ENCODE results near the gene NPIPB8. TPM values are rescaled to one million over a fixed set of nuclear protein-coding genes. Genes with fewer than 3 reads are reported as not detected.

Gene NPIPB8
- total and polyA plus RNA-seq, 2 of the 13 experiments (the other 11 are each of a cell fraction or from before 2014, with no cell fraction given) = 0.49 to 2.3 TPM

DNA sequence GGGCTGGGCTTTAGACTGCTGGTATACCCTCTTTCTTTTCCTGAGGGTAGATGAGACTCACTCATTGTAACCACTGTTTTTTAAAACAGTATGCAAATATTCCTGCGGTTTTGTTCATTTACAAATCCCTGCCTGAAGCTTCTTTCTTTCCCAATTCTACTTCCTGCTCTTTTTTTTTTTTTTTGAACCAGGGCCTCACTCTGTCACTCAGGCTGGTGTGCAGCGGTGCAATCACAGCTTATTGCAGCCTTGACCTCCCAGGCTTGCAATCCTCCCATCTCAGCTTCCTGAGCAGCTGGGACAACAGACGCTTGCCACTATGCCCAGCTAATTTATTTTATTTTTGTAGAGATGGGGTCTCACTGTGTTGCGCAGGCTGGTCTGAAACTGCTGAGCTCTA lies 20.0 kb upstream of the NPIPB8 start (continued):
- TF ChIP-seq, protein P1, sequence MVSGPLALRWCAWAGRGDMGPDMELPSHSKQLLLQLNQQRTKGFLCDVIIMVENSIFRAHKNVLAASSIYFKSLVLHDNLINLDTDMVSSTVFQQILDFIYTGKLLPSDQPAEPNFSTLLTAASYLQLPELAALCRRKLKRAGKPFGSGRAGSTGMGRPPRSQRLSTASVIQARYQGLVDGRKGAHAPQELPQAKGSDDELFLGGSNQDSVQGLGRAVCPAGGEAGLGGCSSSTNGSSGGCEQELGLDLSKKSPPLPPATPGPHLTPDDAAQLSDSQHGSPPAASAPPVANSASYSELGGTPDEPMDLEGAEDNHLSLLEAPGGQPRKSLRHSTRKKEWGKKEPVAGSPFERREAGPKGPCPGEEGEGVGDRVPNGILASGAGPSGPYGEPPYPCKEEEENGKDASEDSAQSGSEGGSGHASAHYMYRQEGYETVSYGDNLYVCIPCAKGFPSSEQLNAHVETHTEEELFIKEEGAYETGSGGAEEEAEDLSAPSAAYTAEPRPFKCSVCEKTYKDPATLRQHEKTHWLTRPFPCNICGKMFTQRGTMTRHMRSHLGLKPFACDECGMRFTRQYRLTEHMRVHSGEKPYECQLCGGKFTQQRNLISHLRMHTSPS (CRISPR knock-in tag; IDR thresholded peaks at IDR 0.05; ENCODE audit: low read depth) = no peak
- TF ChIP-seq, protein P2, sequence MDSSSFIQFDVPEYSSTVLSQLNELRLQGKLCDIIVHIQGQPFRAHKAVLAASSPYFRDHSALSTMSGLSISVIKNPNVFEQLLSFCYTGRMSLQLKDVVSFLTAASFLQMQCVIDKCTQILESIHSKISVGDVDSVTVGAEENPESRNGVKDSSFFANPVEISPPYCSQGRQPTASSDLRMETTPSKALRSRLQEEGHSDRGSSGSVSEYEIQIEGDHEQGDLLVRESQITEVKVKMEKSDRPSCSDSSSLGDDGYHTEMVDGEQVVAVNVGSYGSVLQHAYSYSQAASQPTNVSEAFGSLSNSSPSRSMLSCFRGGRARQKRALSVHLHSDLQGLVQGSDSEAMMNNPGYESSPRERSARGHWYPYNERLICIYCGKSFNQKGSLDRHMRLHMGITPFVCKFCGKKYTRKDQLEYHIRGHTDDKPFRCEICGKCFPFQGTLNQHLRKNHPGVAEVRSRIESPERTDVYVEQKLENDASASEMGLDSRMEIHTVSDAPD (CRISPR knock-in tag; IDR thresholded peaks at IDR 0.05) = no peak
- TF ChIP-seq ZNF556 (CRISPR knock-in tag; IDR thresholded peaks at IDR 0.05; ENCODE audit: borderline replicate concordance) (no peak), RFX5 (IDR thresholded peaks at IDR 0.05; ENCODE audit: low read depth, low read length) (no peak), PRMT3 (CRISPR knock-in tag; IDR thresholded peaks at IDR 0.05; ENCODE audit: borderline replicate concordance, low read depth) (no peak), JARID2 (CRISPR knock-in tag; IDR thresholded peaks at IDR 0.05; ENCODE audit: insufficient replicate concordance) (no peak), DPF2 (CRISPR knock-in tag; IDR thresholded peaks at IDR 0.05; ENCODE audit: borderline replicate concordance, low read depth) (no peak), HNRNPH1 (optimal IDR thresholded peaks at IDR 0.05; ENCODE audit: low read depth, low read length) (no peak), ZNF329 (CRISPR knock-in tag; IDR thresholded peaks at IDR 0.05; ENCODE audit: low read depth) (no peak), ZNF780A (CRISPR knock-in tag; IDR thresholded peaks at IDR 0.05) (no peak), ZNF224 (CRISPR knock-in tag; IDR thresholded peaks at IDR 0.05) (no peak), HNF4A (CRISPR knock-in tag; IDR thresholded peaks at IDR 0.05) (peak; percentile 6; the same call in 1 of the 2 replicates), TCF7 (IDR thresholded peaks at IDR 0.05; ENCODE audit: low read depth) (peak; percentile 58; the same call in 1 of the 2 replicates), SOX6 (IDR thresholded peaks at IDR 0.05) (no peak), SOX6 (CRISPR knock-in tag; IDR thresholded peaks at IDR 0.05) (peak; percentile 40; the same call in 1 of the 2 replicates)
- TF ChIP-seq, protein P3, sequence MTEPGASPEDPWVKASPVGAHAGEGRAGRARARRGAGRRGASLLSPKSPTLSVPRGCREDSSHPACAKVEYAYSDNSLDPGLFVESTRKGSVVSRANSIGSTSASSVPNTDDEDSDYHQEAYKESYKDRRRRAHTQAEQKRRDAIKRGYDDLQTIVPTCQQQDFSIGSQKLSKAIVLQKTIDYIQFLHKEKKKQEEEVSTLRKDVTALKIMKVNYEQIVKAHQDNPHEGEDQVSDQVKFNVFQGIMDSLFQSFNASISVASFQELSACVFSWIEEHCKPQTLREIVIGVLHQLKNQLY (CRISPR knock-in tag; IDR thresholded peaks at IDR 0.05) = no peak
- TF ChIP-seq, protein P4, sequence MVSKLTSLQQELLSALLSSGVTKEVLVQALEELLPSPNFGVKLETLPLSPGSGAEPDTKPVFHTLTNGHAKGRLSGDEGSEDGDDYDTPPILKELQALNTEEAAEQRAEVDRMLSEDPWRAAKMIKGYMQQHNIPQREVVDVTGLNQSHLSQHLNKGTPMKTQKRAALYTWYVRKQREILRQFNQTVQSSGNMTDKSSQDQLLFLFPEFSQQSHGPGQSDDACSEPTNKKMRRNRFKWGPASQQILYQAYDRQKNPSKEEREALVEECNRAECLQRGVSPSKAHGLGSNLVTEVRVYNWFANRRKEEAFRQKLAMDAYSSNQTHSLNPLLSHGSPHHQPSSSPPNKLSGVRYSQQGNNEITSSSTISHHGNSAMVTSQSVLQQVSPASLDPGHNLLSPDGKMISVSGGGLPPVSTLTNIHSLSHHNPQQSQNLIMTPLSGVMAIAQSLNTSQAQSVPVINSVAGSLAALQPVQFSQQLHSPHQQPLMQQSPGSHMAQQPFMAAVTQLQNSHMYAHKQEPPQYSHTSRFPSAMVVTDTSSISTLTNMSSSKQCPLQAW (CRISPR knock-in tag; IDR thresholded peaks at IDR 0.05) = no peak
- TF ChIP-seq, protein P5, sequence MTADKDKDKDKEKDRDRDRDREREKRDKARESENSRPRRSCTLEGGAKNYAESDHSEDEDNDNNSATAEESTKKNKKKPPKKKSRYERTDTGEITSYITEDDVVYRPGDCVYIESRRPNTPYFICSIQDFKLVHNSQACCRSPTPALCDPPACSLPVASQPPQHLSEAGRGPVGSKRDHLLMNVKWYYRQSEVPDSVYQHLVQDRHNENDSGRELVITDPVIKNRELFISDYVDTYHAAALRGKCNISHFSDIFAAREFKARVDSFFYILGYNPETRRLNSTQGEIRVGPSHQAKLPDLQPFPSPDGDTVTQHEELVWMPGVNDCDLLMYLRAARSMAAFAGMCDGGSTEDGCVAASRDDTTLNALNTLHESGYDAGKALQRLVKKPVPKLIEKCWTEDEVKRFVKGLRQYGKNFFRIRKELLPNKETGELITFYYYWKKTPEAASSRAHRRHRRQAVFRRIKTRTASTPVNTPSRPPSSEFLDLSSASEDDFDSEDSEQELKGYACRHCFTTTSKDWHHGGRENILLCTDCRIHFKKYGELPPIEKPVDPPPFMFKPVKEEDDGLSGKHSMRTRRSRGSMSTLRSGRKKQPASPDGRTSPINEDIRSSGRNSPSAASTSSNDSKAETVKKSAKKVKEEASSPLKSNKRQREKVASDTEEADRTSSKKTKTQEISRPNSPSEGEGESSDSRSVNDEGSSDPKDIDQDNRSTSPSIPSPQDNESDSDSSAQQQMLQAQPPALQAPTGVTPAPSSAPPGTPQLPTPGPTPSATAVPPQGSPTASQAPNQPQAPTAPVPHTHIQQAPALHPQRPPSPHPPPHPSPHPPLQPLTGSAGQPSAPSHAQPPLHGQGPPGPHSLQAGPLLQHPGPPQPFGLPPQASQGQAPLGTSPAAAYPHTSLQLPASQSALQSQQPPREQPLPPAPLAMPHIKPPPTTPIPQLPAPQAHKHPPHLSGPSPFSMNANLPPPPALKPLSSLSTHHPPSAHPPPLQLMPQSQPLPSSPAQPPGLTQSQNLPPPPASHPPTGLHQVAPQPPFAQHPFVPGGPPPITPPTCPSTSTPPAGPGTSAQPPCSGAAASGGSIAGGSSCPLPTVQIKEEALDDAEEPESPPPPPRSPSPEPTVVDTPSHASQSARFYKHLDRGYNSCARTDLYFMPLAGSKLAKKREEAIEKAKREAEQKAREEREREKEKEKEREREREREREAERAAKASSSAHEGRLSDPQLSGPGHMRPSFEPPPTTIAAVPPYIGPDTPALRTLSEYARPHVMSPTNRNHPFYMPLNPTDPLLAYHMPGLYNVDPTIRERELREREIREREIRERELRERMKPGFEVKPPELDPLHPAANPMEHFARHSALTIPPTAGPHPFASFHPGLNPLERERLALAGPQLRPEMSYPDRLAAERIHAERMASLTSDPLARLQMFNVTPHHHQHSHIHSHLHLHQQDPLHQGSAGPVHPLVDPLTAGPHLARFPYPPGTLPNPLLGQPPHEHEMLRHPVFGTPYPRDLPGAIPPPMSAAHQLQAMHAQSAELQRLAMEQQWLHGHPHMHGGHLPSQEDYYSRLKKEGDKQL (CRISPR knock-in tag; IDR thresholded peaks at IDR 0.05; ENCODE audit: low read depth) = 0 out of 2 replicates have a peak, but pooled peaks have one; percentile 14
- TF ChIP-seq, protein P6, sequence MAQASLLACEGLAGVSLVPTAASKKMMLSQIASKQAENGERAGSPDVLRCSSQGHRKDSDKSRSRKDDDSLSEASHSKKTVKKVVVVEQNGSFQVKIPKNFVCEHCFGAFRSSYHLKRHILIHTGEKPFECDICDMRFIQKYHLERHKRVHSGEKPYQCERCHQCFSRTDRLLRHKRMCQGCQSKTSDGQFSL (CRISPR knock-in tag; IDR thresholded peaks at IDR 0.05) = no peak

Measured in HepG2 (cell line).